Stimulated activated naive CD8-positive, alpha-beta T cell treated with anti-CD3 and anti-CD28 coated beads, Interleukin-15, amount 100 ng/mL, for 72 hours (primary cell): ENCODE data around the gene CNNM4.

Experiments
- ATAC-seq: fragments of 150-1000 bp; cut with Tn5 transposase; 2 replicates; pipeline ENCODE4 v1.10.0; 2021; ENCODE audit warnings: mild to moderate bottlenecking, moderate library complexity
- DNase-seq, 2 donors: peaks; one replicate each; pipeline ENCODE4 v3.0.0; 2021 to 2022
- H3K27ac Mint-ChIP-seq, 2 donors: one replicate each; pipeline ENCODE4 v1.8.0; 2022; ENCODE audit warnings: mild to moderate bottlenecking in 2 of 2, mixed read lengths in 2 of 2, moderate library complexity in 2 of 2
- H3K27me3 Mint-ChIP-seq: one replicate; pipeline ENCODE4 v1.8.0; 2022; ENCODE audit warnings: mixed read lengths
- H3K4me1 Mint-ChIP-seq: one replicate; pipeline ENCODE4 v1.8.0; 2022; ENCODE audit warnings: mild to moderate bottlenecking, mixed read lengths
- H3K4me3 Mint-ChIP-seq, 2 donors: one replicate each; pipeline ENCODE4 v1.8.0; 2022; ENCODE audit warnings: mild to moderate bottlenecking in 2 of 2, mixed read lengths in 2 of 2, moderate library complexity in 1 of 2
- H3K9me3 Mint-ChIP-seq, 2 donors: one replicate each; pipeline ENCODE4 v1.8.0; 2022; ENCODE audit warnings: mixed read lengths in 2 of 2

The CNNM4 gene

DNA sequence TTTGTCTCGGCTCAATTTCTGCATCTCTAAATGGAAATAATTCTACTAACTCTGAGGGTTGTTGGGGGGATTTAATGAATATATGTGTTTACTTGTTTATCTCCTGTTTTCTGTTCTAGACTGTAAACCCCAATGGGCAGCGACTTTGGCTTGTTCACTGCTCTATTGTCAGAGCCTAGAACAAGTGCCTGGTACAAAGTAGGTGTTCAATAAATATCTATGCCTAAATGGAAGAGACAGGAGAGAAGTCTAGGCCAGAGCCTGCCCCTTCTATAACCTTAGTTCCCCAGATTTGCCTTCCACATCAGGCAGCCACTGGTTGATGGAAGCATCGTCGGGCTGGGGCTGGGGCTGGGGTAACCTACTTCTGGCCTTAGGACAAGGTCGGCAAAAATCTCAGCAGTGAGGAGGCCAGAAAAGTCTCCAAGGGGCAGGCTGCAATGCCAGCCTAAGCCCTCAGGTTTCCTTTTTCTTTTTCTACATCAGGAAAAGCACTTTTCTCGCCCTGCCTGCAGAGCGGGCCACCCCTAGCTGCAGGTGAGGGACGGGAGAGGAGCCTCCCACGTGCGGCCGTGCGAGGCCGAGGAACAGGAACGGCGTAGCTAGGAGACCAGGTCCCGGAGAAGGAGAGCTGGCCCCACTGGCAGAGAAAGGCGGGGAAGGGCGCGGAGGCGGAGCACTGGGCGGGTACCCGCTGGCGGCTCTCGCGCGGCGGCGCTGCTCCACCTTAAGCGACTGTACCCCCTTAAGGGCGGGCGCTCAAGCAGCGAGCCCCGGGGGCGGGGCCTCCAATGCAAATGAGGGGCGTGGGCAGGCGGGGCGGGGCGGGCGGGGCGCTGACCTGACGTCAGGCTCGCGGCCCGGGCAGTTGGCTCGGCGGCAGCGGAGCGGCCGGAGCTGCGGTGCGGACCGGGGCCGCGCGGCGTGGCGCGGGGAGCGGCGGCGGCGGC, at the start of gene CNNM4:
Gene CNNM4, plus strand, starts transcription at position 867 of the 950 bp plus-strand sequence. CDS start 98 bp downstream, outside the sequence.
- Mint-ChIP-seq H3K4me1 (peaks cover 54% of the 10 kb centered on the region), H3K27me3 (no peaks in the 10 kb centered on the region), H3K4me3 (peak within 1 kb of the TSS; percentile 86 to 88), H3K9me3 (no peaks in the 10 kb centered on the region), H3K27ac (peak within 1 kb of the TSS; percentile 52 to 89)
- DNase-seq (peak; percentile 88 to 92), ATAC-seq (peak; percentile 93)

DNA sequence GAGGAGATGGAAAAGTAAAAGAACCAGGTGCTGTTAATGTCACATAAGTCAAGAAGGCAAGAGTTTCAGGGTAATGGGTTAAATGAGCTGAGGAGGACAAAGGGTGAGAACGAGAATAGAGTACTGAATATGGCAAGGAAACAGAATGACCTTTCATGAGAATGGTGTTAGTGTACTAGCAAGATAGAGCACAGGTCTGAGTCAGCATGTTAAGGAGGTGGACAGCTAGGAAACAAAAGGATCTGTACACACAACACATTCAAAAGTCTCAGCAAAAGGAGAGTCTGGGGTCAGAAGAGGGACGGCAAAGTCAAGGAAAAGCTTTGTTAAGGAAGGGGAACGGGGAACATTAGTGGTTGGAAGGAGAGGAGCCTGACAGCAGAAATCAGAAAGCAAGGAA, 49.7 kb upstream of the CNNM4 start:
- Mint-ChIP-seq H3K27ac (no peak overlapping the region), H3K9me3 (no peaks in the 10 kb centered on the region), H3K4me1 (no peaks in the 10 kb centered on the region), H3K27me3 (no peaks in the 10 kb centered on the region), H3K4me3 (no peak overlapping the region)
- DNase-seq (no peak), ATAC-seq (no peak)

DNA sequence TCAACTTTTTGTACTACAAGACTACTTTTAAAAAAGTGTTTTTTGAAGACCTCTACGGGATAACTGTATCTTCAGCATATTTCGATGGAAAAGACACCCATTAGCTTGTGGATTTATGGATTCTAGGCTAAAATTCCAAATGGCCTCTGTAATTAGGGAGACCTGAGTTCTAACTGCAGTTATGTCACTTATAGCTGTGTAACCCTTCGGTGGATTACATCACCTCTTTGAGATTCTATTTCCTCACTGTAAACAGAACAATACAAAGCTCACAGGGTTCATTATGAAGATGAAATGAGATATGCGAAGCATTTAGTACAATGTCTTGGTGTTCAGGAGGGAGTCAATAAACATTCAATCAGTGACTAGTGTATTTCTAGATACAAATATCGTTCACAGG, 45.0 kb upstream of the CNNM4 start:
- DNase-seq (no peak), ATAC-seq (no peak)
- Mint-ChIP-seq H3K4me1 (no peaks in the 10 kb centered on the region), H3K4me3 (no peak overlapping the region), H3K27me3 (no peaks in the 10 kb centered on the region), H3K27ac (no peak overlapping the region), H3K9me3 (no peaks in the 10 kb centered on the region)

DNA sequence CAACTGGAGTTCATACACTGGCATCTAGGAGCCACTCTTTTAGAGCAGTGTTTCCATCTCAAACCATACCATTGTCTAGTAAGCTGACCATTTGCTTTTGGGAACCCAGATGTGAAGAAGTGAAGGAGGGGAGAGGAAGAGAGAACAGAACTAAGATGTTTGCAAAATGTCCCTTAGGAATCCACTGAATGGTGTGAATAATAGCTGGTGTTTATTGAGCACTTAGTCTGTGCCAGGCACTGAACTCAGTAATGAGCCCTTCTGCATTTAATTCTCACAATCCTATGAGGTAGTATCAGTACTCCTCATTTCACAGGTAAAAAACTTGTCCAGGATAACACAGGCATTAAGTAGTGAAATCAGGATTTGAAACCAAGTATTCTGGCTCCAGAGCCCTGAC, 44.3 kb upstream of the CNNM4 start:
- no peaks in the 10 kb centered on the region for H3K9me3 Mint-ChIP-seq
- peak overlapping the region in 1 of 2 donors; percentile 30 for H3K27ac Mint-ChIP-seq
- ATAC-seq (no peak), DNase-seq (no peak)
- H3K4me3 Mint-ChIP-seq = no peak overlapping the region
- H3K4me1 Mint-ChIP-seq = no peaks in the 10 kb centered on the region
- no peaks in the 10 kb centered on the region for H3K27me3 Mint-ChIP-seq

- no peak overlapping the region for H3K27ac Mint-ChIP-seq
- ATAC-seq (no peak), DNase-seq (no peak)
- no peaks in the 10 kb centered on the region for H3K27me3 Mint-ChIP-seq
- H3K9me3 Mint-ChIP-seq = no peaks in the 10 kb centered on the region
- no peak overlapping the region for H3K4me3 Mint-ChIP-seq
- no peaks in the 10 kb centered on the region for H3K4me1 Mint-ChIP-seq
These were observed 34.6 kb upstream of the CNNM4 start for GRCh38 chr2:96726131-96726530.

GRCh38 chr2:96727431-96727830, 33.3 kb upstream of the CNNM4 start:
- no peak for DNase-seq
- Mint-ChIP-seq H3K27me3 (no peaks in the 10 kb centered on the region), H3K4me3 (no peak overlapping the region), H3K9me3 (no peaks in the 10 kb centered on the region), H3K27ac (no peak overlapping the region), H3K4me1 (no peaks in the 10 kb centered on the region)
- ATAC-seq = no peak

- DNase-seq (no peak), ATAC-seq (no peak)
- no peaks in the 10 kb centered on the region for H3K9me3 Mint-ChIP-seq
- H3K27ac Mint-ChIP-seq = no peak overlapping the region
- H3K4me1 Mint-ChIP-seq = peaks cover 4% of the 10 kb centered on the region
- no peaks in the 10 kb centered on the region for H3K27me3 Mint-ChIP-seq
- no peak overlapping the region for H3K4me3 Mint-ChIP-seq
These were observed 31.0 kb upstream of the CNNM4 start for GRCh38 chr2:96729748-96730147.

DNA sequence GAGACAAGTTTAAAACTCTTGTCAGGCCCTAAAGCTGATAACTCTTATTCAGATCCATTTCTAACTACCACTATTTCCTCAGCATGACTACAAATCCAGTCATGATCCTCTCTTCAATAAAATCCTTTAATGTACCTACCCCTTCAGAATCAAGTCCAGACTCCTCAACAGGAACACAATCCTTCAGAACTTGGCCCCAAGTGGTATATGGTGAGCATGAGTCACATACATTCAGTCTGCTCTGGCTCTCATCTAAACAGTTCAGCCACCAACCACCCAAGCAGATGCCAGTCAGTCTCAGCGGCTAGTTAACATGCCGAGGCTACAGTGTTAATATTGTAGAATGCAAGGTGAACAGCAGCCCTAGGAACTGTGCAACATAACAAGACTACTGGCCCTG, 30.5 kb upstream of the CNNM4 start:
- Mint-ChIP-seq H3K9me3 (no peaks in the 10 kb centered on the region), H3K27ac (peak overlapping the region in 1 of 2 donors; percentile 59), H3K4me1 (peaks cover 7% of the 10 kb centered on the region), H3K4me3 (no peak overlapping the region), H3K27me3 (no peaks in the 10 kb centered on the region)
- ATAC-seq = no peak
- DNase-seq = no peak

DNA sequence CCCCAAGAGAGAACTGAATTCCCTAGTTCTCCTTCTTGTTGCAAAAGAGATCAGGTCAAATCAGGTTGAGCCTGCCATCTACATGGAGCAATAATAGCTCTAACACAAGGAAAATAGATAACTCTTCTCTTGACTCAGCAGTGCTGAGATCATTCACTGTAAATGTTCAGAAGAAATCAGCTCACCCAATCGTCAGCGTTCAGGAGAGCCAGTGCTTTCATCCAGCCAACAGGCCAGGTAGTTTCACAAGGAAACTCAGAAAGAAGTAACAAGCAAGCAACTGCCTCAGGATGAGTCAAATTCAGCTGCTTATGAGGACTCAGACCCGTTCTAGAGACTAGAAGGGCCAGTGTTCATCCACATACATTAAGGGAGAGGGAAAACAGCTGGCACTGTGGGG, 26.8 kb upstream of the CNNM4 start:
- Mint-ChIP-seq H3K27me3 (no peaks in the 10 kb centered on the region), H3K27ac (no peak overlapping the region), H3K4me1 (peaks cover 14% of the 10 kb centered on the region), H3K4me3 (no peak overlapping the region), H3K9me3 (no peaks in the 10 kb centered on the region)
- DNase-seq = no peak
- ATAC-seq = no peak

- H3K4me3 Mint-ChIP-seq = no peak overlapping the region
- no peaks in the 10 kb centered on the region for H3K9me3 Mint-ChIP-seq
- H3K4me1 Mint-ChIP-seq = peaks cover 23% of the 10 kb centered on the region
- no peak for ATAC-seq
- no peaks in the 10 kb centered on the region for H3K27me3 Mint-ChIP-seq
- H3K27ac Mint-ChIP-seq = no peak overlapping the region
- DNase-seq = no peak
These were observed 25.7 kb upstream of the CNNM4 start for GRCh38 chr2:96734880-96735583.

- H3K27ac Mint-ChIP-seq = no peak overlapping the region
- no peak for ATAC-seq
- H3K4me1 Mint-ChIP-seq = peaks cover 28% of the 10 kb centered on the region
- H3K27me3 Mint-ChIP-seq = no peaks in the 10 kb centered on the region
- no peaks in the 10 kb centered on the region for H3K9me3 Mint-ChIP-seq
- H3K4me3 Mint-ChIP-seq = no peak overlapping the region
- no peak for DNase-seq
These were observed 23.5 kb upstream of the CNNM4 start for GRCh38 chr2:96737251-96737650.

GRCh38 chr2:96737831-96738230, 22.9 kb upstream of the CNNM4 start:
- H3K4me1 Mint-ChIP-seq = peaks cover 28% of the 10 kb centered on the region
- no peaks in the 10 kb centered on the region for H3K27me3 Mint-ChIP-seq
- no peak overlapping the region for H3K4me3 Mint-ChIP-seq
- no peaks in the 10 kb centered on the region for H3K9me3 Mint-ChIP-seq
- ATAC-seq (no peak), DNase-seq (no peak)
- H3K27ac Mint-ChIP-seq = no peak overlapping the region

GRCh38 chr2:96739076-96739632, 21.5 kb upstream of the CNNM4 start:
- H3K27me3 Mint-ChIP-seq = no peaks in the 10 kb centered on the region
- no peaks in the 10 kb centered on the region for H3K9me3 Mint-ChIP-seq
- ATAC-seq (no peak), DNase-seq (no peak)
- peak overlapping the region; percentile 95 to 97 for H3K27ac Mint-ChIP-seq
- peaks cover 28% of the 10 kb centered on the region for H3K4me1 Mint-ChIP-seq
- H3K4me3 Mint-ChIP-seq = peak overlapping the region; percentile 94

GRCh38 chr2:96739633-96740428, 20.9 kb upstream of the CNNM4 start, which contains the start of gene LMAN2L:
Gene LMAN2L (minus strand): TSS chr2:96740064. CDS start chr2:96740040, 24 bp downstream.
- H3K4me1 Mint-ChIP-seq = peaks cover 24% of the 10 kb centered on the region
- H3K27ac Mint-ChIP-seq = peak within 1 kb of the TSS; percentile 95 to 97
- no peaks in the 10 kb centered on the region for H3K27me3 Mint-ChIP-seq
- H3K9me3 Mint-ChIP-seq = no peaks in the 10 kb centered on the region
- peak within 1 kb of the TSS; percentile 94 for H3K4me3 Mint-ChIP-seq
- ATAC-seq (peak; percentile 100), DNase-seq (peak; percentile 91 to 95)

DNA sequence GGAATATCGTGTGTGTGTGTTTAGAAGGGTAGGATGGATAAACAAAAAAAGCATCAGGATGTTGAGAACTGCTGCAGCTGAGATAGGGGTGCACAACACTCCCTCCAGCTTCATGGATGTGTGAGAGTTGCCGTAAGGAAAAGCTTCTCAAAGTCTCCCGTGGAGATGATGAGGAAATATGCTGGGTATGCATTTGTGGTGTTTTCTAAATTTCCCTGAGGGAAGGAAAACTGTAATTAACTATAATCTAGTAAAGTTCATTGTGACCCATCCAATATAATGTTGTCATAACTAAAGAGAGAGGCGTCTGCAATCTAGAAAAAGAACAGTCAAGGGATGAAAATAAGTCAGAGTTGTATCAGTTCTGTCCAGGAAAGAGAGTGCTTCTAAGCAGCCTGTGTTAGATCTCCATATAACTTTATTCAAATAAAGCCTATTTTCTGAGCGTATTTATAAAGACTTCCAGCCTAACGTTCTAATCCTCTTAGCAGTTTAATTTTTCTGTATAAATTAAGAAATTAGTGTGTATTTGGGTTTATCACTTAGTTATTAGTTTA, 13.6 kb upstream of the CNNM4 start:
- Mint-ChIP-seq H3K4me3 (no peak overlapping the region), H3K27ac (peak overlapping the region in 1 of 2 donors; percentile 73), H3K27me3 (no peaks in the 10 kb centered on the region), H3K9me3 (no peaks in the 10 kb centered on the region), H3K4me1 (no peaks in the 10 kb centered on the region)
- ATAC-seq (no peak), DNase-seq (no peak)
